B cell (primary cell): Measurements from ENCODE around the gene CNTN4. TPM values are rescaled to one million over a fixed set of nuclear protein-coding genes. Genes with fewer than 3 reads are reported as not detected.

Experiments used
- ATAC-seq: fragments of 200-7000 bp; cut with Tn5 transposase; one replicate; pipeline ENCODE4 v1.10.0; 2021; ENCODE audit warnings: low read depth, mild to moderate bottlenecking, moderate number of reproducible peaks, moderate library complexity
- CTCF ChIA-PET: fragments of 350-600 bp; sonication (Branson Sonifier 250); formaldehyde crosslinking; loops from one replicate; lab custom pipeline; 2021; ENCODE audit warnings: antibody characterized with exemption, inconsistent platforms; lab: Charles Lee
- POLR2A ChIA-PET: fragments of 350-600 bp; sonication (Branson Sonifier 250); formaldehyde crosslinking; loops from one replicate; lab custom pipeline; 2021; ENCODE audit warnings: antibody characterized with exemption; lab: Charles Lee
- DNase-seq: peaks from one replicate; pipeline ENCODE4 v3.0.0; 2013
- H2AFZ ChIP-seq: 2 replicates; pipeline ENCODE4 v1.6.1; 2012; ENCODE audit warnings: mild to moderate bottlenecking, low read depth, low read length; ENCODE audit not compliant: insufficient read depth, poor library complexity, severe bottlenecking
- H3K27ac ChIP-seq, 2 donors: 1 replicate in 1 of 2; 2 replicates in 1 of 2; pipeline ENCODE4 v1.5.1; 2012 to 2013; ENCODE audit warnings: low read length in 2 of 2, mild to moderate bottlenecking in 2 of 2, moderate library complexity in 1 of 2
- H3K27me3 ChIP-seq, 4 experiments: fragments of 200-600 bp in 1 of 4; sonication (generic) in 1 of 4; replicated peaks in 1 of 4; 1 replicate in 2 of 4; 2 replicates in 2 of 4; pipeline versions ENCODE4 v1.6.1 to v1.7.0; 2013 to 2016; ENCODE audit warnings: low read length in 3 of 4, mild to moderate bottlenecking in 2 of 4, mixed read lengths in 1 of 4, moderate library complexity in 1 of 4; ENCODE audit not compliant: insufficient read depth in 4 of 4, control insufficient read depth in 3 of 4; ENCODE audit errors: control extremely low read depth in 1 of 4
- H3K36me3 ChIP-seq, 2 experiments: replicated peaks in 1 of 2; 1 replicate in 1 of 2; 2 replicates in 1 of 2; pipeline versions ENCODE4 v1.6.1 to v1.7.1; 2013; ENCODE audit warnings: low read length in 1 of 2; ENCODE audit not compliant: insufficient read depth in 2 of 2, control insufficient read depth in 1 of 2; ENCODE audit errors: control extremely low read depth in 1 of 2, extremely low read depth in 1 of 2
- H3K4me1 ChIP-seq, 2 donors: fragments of 200-600 bp in 1 of 2; sonication (generic) in 1 of 2; 1 replicate in 1 of 2; 2 replicates in 1 of 2; pipeline versions ENCODE4 v1.5.1 to v1.6.1; 2013 to 2017; ENCODE audit warnings: low read length in 2 of 2; ENCODE audit not compliant: control insufficient read depth in 2 of 2, insufficient read depth in 2 of 2
- H3K4me2 ChIP-seq: replicated peaks from 2 replicates; pipeline ENCODE3; 2012; ENCODE audit warnings: mild to moderate bottlenecking, low read depth, low read length; ENCODE audit not compliant: poor library complexity, severe bottlenecking
- H3K4me3 ChIP-seq, 5 experiments: fragments of 200-600 bp in 1 of 5; sonication (generic) in 1 of 5; 1 replicate in 3 of 5; 2 replicates in 2 of 5; pipeline versions ENCODE4 v1.5.1 to v1.7.0; 2011 to 2016; ENCODE audit warnings: low read length in 4 of 5, mild to moderate bottlenecking in 4 of 5, low read depth in 2 of 5, control low read depth in 1 of 5, moderate library complexity in 1 of 5; ENCODE audit not compliant: insufficient read depth in 1 of 5; ENCODE audit errors: control extremely low read depth in 1 of 5, extremely low read depth in 1 of 5
- H3K79me2 ChIP-seq: fragments of 200-600 bp; sonication (generic); one replicate; pipeline ENCODE4 v1.6.0; 2016; ENCODE audit warnings: low read length; ENCODE audit not compliant: control insufficient read depth, insufficient read depth
- H3K9ac ChIP-seq: fragments of 200-600 bp; sonication (generic); 2 replicates; pipeline ENCODE4 v1.6.1; 2017; ENCODE audit warnings: mild to moderate bottlenecking, low read length, moderate library complexity
- H3K9me3 ChIP-seq, 3 donors: one replicate each; pipeline versions ENCODE4 v1.6.1 to v1.7.1; 2013; ENCODE audit warnings: low read length in 2 of 3; ENCODE audit not compliant: control insufficient read depth in 2 of 3, insufficient read depth in 1 of 3; ENCODE audit errors: control extremely low read depth in 1 of 3
- H4K20me1 ChIP-seq: 2 replicates; pipeline ENCODE4 v1.6.0; 2012; ENCODE audit warnings: mild to moderate bottlenecking, low read length; ENCODE audit not compliant: insufficient read depth, control insufficient read depth, poor library complexity, severe bottlenecking
- H3K27ac Mint-ChIP-seq: one replicate; pipeline ENCODE4 v1.8.0; 2021; ENCODE audit warnings: mixed read lengths
- H3K27me3 Mint-ChIP-seq: one replicate; pipeline ENCODE4 v1.8.0; 2021; ENCODE audit warnings: mixed read lengths
- H3K4me1 Mint-ChIP-seq: one replicate; pipeline ENCODE4 v1.8.0; 2021; ENCODE audit warnings: mixed read lengths
- H3K4me3 Mint-ChIP-seq: one replicate; pipeline ENCODE4 v1.8.0; 2021; ENCODE audit warnings: mixed read lengths
- H3K9me3 Mint-ChIP-seq: one replicate; pipeline ENCODE4 v1.8.0; 2022; ENCODE audit warnings: mixed read lengths; ENCODE audit not compliant: insufficient read depth
- CTCF ChIP-seq: fragments of 200-600 bp; IDR thresholded peaks from one replicate; pipeline ENCODE4 v1.8.0; 2022; ENCODE audit warnings: antibody characterized with exemption, mild to moderate bottlenecking
- EZH2 ChIP-seq: IDR thresholded peaks from 2 replicates; pipeline ENCODE4 v1.6.1; 2012; ENCODE audit warnings: borderline replicate concordance, low read depth, mild to moderate bottlenecking, moderate library complexity, low read length; ENCODE audit not compliant: insufficient read depth, poor library complexity, severe bottlenecking
- WGBS: methylation state at CpG from one replicate; pipeline ENCODE4 v1.1.5; 2013; ENCODE audit warnings: missing lambda C conversion rate; ENCODE audit not compliant: insufficient coverage; 5-methylcytosine and 5-hydroxymethylcytosine counted together
- intact Hi-C: fragments of 100-400 bp; cut with micrococcal nuclease; formaldehyde crosslinking; loops from one replicate; pipeline ENCODE4 v1.10.0; 2022
- polyA plus RNA-seq: library from polyadenylated mRNA; depleted of rRNA; stranded (reverse); fragments of >200 nt; gene quantifications from 2 replicates; pipeline ENCODE4 v1.2.3, GENCODE V29; 2012
- total RNA-seq, 2 donors: library from RNA; stranded (reverse); fragments of 120-200 nt in 1 of 2; gene quantifications; 1 replicate in 1 of 2; 2 replicates in 1 of 2; pipeline versions ENCODE4 v1.2.3 to v1.2.4, GENCODE V29; 2013 to 2022

Gene CNTN4
- total and polyA plus RNA-seq, 2 donors (not counting 1 experiment from before 2014, with no cell fraction given): 0.05 TPM; not detected in 1

GRCh38 chr3:2303566-2303965, 204.9 kb downstream of the CNTN4 start:
- WGBS: 7% methylated on average over 4 of the region's 6 CpGs
- Mint-ChIP-seq H3K27me3 (no peaks in the 10 kb centered on the region), H3K4me3 (no peak overlapping the region), H3K27ac (no peak overlapping the region), H3K9me3 (peaks cover 9% of the 10 kb centered on the region), H3K4me1 (no peaks in the 10 kb centered on the region)
- H2AFZ ChIP-seq: no peak overlapping the region
- intact Hi-C loops: no loop called here
- CTCF ChIA-PET: no interaction called here
- no peaks in the 10 kb centered on the region for H4K20me1 ChIP-seq
- no peak for TF ChIP-seq EZH2
- no peak for TF ChIP-seq CTCF
- H3K27ac ChIP-seq: no peak overlapping the region
- no peak overlapping the region for H3K4me3 ChIP-seq
- no peak overlapping the region for H3K9ac ChIP-seq
- H3K4me2 ChIP-seq: no peak overlapping the region
- no peaks in the 10 kb centered on the region for H3K79me2 ChIP-seq
- no peak for ATAC-seq
- POLR2A ChIA-PET: no interaction called here
- H3K36me3 ChIP-seq: no peaks in the 10 kb centered on the region
- no peaks in the 10 kb centered on the region for H3K27me3 ChIP-seq
- no peak for DNase-seq
- H3K4me1 ChIP-seq: no peaks in the 10 kb centered on the region
- H3K9me3 ChIP-seq: no peaks in the 10 kb centered on the region

GRCh38 chr3:2311022-2311421, 212.4 kb downstream of the CNTN4 start:
- Histone ChIP-seq H3K27ac (no peak overlapping the region), H2AFZ (no peak overlapping the region), H3K36me3 (no peaks in the 10 kb centered on the region), H3K79me2 (no peaks in the 10 kb centered on the region), H3K4me2 (no peak overlapping the region), H3K9me3 (no peaks in the 10 kb centered on the region), H3K27me3 (no peaks in the 10 kb centered on the region), H3K9ac (no peak overlapping the region), H3K4me3 (no peak overlapping the region), H4K20me1 (no peaks in the 10 kb centered on the region), H3K4me1 (no peaks in the 10 kb centered on the region)
- no CpG with 5 or more reads among the region's 2 CpGs for WGBS
- Mint-ChIP-seq H3K27ac (no peak overlapping the region), H3K27me3 (no peaks in the 10 kb centered on the region), H3K4me3 (no peak overlapping the region), H3K4me1 (no peaks in the 10 kb centered on the region), H3K9me3 (peaks cover 4% of the 10 kb centered on the region)
- DNase-seq: no peak
- ATAC-seq: no peak
- TF ChIP-seq EZH2 (no peak), CTCF (no peak)
- POLR2A ChIA-PET: no interaction called here
- intact Hi-C loops: no loop called here
- CTCF ChIA-PET: no interaction called here
